GM12865 (cell line): ENCODE data around the gene TSPAN11.

ENCODE experiments used
- DNase-seq: peaks from one replicate; pipeline ENCODE4 v3.0.0; 2010; ENCODE audit warnings: low read depth
- H3K4me3 ChIP-seq: 2 replicates; pipeline ENCODE4 v1.5.1; 2011; ENCODE audit warnings: mild to moderate bottlenecking, low read depth, low read length, control low read depth
- TF ChIP-seq, protein P1 (sequence below): IDR thresholded peaks from 2 replicates; pipeline ENCODE4 v1.5.1; 2011; ENCODE audit warnings: low read length, control low read depth, low read depth, inconsistent platforms; ENCODE audit not compliant: insufficient read depth; ENCODE audit errors: missing control alignments

The TSPAN11 gene, protein sequence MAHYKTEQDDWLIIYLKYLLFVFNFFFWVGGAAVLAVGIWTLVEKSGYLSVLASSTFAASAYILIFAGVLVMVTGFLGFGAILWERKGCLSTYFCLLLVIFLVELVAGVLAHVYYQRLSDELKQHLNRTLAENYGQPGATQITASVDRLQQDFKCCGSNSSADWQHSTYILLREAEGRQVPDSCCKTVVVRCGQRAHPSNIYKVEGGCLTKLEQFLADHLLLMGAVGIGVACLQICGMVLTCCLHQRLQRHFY

DNA sequence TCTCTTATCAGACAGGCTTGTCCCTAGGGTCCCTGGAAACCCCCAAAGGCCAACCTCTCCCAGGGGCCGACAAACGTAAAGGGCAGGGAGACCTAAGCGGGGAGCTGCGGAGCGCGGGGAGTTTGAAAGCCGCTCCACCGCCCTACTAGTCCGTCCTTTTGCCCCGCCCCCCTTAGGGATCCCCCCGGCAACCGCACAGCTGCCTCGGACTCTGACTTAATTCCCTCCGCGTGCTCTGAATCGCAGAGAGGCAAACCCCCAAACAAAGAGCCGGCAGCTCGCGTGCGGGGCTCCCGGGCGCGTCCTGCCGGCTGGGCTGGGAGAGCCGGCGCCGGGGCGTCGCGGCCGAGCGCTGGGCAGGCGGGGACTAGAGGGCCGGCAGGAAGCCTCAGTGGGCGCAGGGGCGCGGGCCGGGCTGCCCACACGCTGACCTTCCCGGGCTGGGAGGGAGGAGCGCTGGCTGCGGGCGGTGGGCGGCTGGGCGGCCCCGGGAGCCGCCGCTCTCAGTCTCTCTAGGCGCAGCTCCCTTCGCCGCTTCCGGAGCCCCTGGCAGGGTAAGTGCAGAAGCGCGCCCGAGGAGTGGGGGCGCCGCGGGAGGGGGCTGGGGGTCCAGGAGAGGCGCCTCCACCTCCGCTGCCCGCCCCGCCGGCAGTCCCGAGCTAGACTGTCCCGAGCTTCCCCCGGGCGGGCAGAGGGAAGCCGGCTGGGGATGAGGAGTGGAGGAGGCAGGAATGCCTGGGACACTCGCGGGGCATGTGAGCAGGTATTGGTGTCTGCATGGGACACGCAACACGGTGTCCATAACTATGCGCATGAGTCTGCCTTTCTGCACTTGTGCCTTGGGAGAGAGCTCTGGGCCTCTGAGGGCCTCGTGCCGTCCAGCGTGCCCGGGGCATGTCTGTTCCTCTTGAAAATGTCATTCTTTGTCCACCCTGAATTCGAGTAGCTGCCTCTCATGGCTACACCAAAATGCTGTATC is at the start of gene TSPAN11:
Gene TSPAN11 (plus strand): TSS at position 506 of the 979 bp plus-strand sequence. CDS start 27,244 bp downstream, outside the sequence.
- DNase-seq = peak; percentile 50
- peak within 1 kb of the TSS; percentile 34 for H3K4me3 ChIP-seq
- TF ChIP-seq, protein P1, sequence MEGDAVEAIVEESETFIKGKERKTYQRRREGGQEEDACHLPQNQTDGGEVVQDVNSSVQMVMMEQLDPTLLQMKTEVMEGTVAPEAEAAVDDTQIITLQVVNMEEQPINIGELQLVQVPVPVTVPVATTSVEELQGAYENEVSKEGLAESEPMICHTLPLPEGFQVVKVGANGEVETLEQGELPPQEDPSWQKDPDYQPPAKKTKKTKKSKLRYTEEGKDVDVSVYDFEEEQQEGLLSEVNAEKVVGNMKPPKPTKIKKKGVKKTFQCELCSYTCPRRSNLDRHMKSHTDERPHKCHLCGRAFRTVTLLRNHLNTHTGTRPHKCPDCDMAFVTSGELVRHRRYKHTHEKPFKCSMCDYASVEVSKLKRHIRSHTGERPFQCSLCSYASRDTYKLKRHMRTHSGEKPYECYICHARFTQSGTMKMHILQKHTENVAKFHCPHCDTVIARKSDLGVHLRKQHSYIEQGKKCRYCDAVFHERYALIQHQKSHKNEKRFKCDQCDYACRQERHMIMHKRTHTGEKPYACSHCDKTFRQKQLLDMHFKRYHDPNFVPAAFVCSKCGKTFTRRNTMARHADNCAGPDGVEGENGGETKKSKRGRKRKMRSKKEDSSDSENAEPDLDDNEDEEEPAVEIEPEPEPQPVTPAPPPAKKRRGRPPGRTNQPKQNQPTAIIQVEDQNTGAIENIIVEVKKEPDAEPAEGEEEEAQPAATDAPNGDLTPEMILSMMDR = no peak

DNA sequence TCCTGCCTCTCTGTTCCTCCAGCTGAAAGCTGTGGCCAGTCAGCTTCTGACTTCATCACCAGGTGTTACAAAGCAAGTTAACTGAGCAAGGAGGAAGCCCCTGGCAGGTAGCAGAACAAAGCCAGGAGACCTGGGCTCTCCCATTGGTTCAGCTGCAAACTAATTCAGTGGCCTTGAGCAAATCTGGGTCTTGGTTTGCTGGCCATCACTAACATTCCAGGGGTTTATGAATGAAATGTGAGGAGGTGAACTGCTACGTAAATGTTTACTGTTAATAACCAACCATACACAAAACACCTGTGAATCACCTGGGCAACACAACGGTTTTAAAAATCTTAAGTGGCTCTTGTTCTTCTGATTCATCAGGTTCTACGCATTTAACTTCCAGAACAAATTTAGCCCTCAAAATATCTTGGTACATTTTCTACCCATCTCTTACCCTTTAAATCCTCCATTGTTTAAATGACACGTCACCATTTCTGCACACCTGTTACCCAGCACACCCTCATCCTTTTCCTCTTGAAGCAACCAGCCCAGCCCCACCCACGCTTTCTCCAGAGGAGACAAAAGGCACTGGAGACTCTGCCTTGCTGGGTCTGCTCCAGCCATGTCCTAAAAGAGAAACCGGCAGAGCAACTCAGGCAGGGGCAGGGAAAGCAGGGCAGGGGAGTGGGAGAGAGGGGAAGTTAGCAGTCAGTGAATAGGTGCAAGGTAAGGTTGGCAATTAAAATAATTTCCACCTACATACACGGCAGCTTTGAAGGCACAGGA is 49.3 kb upstream of the TSPAN11 start:
- TF ChIP-seq, protein P1 = no peak
- H3K4me3 ChIP-seq = no peak overlapping the region
- DNase-seq = no peak

DNA sequence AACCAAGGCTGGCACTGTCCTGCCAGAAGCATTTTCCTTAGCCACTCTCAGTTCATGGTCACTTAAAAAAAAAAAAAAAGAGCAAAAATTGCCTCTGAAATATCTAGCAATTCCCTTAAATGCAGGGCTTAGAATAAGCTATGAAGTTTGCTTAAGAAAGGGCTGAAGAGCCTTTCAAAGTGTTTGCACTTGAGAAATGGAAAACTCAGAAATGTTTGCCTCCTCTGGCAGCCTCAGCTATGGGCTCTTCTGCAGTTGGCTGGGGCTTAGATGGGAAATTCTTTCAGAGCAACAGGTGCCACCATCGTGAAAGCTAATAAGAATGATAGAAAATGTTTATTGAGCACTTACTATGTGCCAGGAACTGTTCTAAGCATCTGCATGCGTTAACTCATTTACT is 48.5 kb upstream of the TSPAN11 start:
- no peak overlapping the region for H3K4me3 ChIP-seq
- DNase-seq = no peak
- TF ChIP-seq, protein P1 = no peak

DNA sequence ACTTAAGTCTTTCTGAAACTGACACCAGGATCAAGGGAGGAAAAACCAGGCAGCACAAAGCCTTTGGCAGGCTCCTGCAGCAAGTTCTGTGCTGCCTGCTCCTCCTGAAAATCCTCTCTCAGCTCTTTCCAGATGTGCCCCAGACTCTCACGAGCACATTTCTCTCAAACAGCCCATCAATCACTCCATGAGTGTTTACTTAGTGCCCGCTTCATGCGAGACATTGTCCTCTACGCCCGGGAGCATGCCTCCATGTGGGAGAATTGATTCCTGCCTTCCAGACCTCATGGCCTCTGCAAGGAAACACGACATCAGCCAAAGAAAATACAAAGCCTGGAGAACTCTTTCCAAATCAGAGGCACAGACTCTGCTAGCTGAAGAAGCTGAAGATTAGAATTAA is 46.5 kb upstream of the TSPAN11 start:
- DNase-seq = no peak
- TF ChIP-seq, protein P1 = no peak
- no peak overlapping the region for H3K4me3 ChIP-seq

DNA sequence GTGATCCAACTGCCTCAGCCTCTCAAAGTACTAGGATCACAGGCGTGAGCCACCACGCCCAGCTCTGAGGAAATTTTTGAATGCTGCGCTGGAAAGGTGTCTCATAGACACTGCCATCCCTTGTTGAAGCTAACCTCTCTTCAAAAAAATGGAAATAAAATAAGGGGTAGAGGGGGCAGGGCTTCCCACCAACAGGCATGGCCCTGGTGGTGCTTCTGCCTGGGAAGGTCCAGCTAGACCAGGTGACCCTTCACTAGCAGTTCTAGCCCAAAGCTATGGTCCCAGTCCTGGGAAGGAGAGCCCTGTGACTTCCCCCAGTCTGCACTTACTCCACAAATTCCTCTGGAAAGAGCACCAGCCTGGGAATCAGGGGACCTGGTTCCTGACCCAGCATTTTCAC is 45.7 kb upstream of the TSPAN11 start:
- H3K4me3 ChIP-seq = no peak overlapping the region
- no peak for DNase-seq
- TF ChIP-seq, protein P1 = no peak

DNA sequence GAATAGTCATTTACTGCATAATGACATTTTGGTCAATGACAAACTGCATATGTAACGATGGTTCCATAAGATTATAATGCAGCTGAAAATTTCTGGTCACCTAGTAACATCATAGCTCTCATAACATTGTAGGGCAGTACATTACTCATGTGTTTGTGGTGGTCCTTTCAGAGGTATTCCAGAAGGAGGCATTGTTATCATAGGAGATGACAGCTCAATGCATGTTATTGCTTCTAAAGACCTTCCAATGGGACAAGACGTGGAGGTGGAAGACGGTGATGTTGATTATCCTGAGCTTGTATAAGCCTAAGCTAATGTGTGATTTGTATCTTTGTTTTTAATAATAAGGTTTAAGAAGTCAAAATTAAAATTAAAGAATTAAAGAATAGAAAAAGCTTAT is 43.8 kb upstream of the TSPAN11 start:
- DNase-seq = no peak
- H3K4me3 ChIP-seq = no peak overlapping the region
- TF ChIP-seq, protein P1 = no peak
